ENCODE results near the gene MLST8. TPM values are rescaled to one million over a fixed set of nuclear protein-coding genes. Genes with fewer than 3 reads are reported as not detected.

Gene MLST8
- total RNA-seq, 2 donors from 2014 or later, result 35.6 to 45.0 TPM

- no peaks in the 10 kb centered on the region for H3K9me3 ChIP-seq
- H3K36me3 ChIP-seq, result peaks cover 30% of the 10 kb centered on the region
- H3K4me1 ChIP-seq, result peaks cover 0 to 41% of the 10 kb centered on the region in 2 donors
- no peak overlapping the region for H3K4me3 ChIP-seq
- TF ChIP-seq, protein P1, sequence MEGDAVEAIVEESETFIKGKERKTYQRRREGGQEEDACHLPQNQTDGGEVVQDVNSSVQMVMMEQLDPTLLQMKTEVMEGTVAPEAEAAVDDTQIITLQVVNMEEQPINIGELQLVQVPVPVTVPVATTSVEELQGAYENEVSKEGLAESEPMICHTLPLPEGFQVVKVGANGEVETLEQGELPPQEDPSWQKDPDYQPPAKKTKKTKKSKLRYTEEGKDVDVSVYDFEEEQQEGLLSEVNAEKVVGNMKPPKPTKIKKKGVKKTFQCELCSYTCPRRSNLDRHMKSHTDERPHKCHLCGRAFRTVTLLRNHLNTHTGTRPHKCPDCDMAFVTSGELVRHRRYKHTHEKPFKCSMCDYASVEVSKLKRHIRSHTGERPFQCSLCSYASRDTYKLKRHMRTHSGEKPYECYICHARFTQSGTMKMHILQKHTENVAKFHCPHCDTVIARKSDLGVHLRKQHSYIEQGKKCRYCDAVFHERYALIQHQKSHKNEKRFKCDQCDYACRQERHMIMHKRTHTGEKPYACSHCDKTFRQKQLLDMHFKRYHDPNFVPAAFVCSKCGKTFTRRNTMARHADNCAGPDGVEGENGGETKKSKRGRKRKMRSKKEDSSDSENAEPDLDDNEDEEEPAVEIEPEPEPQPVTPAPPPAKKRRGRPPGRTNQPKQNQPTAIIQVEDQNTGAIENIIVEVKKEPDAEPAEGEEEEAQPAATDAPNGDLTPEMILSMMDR (IDR thresholded peaks at IDR 0.05), result no peak
- DNase-seq (ENCODE audit: low spot score), result no peak
- no peak overlapping the region for H3K27ac ChIP-seq
- H3K27me3 ChIP-seq, result no peaks in the 10 kb centered on the region
Observed at GRCh38 chr16:2209258-2210008, 4.2 kb downstream of the MLST8 start.

DNA sequence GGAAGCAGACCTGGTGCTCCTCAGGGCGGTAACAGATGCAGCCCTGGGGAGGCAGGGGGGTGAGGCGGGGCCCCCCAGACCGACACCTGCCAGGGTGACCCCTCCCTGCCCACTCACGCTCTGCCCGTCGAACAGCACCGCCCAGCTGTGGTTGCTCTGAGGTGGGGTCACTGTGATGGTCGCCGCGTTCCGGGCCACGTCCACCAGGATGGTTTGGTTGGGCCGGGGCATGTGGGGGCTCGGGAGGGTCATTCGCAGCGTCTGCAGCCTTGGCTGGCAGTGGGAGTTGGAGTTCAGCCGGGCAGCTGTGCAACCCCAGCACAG is 4.7 kb downstream of the MLST8 start:
- Histone ChIP-seq H3K9me3 (no peaks in the 10 kb centered on the region), H3K4me3 (no peak overlapping the region), H3K36me3 (peaks cover 30% of the 10 kb centered on the region), H3K27ac (no peak overlapping the region), H3K4me1 (peaks cover 0 to 37% of the 10 kb centered on the region in 2 donors), H3K27me3 (no peaks in the 10 kb centered on the region)
- DNase-seq (ENCODE audit: low spot score), result no peak
- TF ChIP-seq, protein P1 (IDR thresholded peaks at IDR 0.05), result no peak

GRCh38 chr16:2210386-2211365 is 5.4 kb downstream of the MLST8 start, which contains the start of gene BRICD5:
Gene BRICD5, minus strand, starts transcription at chr16:2210863. Its CDS starts 30 bp downstream, at chr16:2210833.
- H3K36me3 ChIP-seq, result peaks cover 30% of the 10 kb centered on the region
- peaks cover 0 to 40% of the 10 kb centered on the region in 2 donors for H3K4me1 ChIP-seq
- H3K27me3 ChIP-seq, result no peaks in the 10 kb centered on the region
- TF ChIP-seq, protein P1 (IDR thresholded peaks at IDR 0.05), result no peak
- H3K9me3 ChIP-seq, result no peaks in the 10 kb centered on the region
- no peak for DNase-seq (ENCODE audit: low spot score)
- peak within 1 kb of the TSS; percentile 85 for H3K27ac ChIP-seq
- H3K4me3 ChIP-seq, result no peak within 1 kb of the TSS

DNA sequence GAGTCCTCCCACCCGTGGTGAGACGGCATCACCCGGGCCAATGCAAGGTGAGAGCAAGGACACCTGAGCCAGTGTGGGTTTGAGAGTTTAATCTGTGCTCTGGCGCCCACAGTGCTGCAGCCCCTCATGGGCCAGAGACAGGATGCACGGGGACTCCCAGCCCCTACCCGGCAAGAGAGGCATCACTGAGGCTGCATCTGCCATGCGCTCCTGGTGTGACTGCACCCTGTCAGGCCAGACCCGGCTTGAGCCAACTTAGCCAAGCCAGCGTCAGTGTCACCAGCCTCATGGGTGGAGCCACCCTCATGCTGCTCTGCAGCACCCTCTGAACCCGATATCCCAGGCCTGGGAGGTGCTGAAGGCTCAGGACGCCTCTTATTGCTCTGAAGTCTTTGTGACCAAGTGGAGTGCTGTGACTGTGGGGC is 6.7 kb downstream of the MLST8 start:
- Histone ChIP-seq H3K4me1 (peaks cover 0 to 32% of the 10 kb centered on the region in 2 donors), H3K9me3 (no peaks in the 10 kb centered on the region), H3K27me3 (no peaks in the 10 kb centered on the region), H3K4me3 (no peak overlapping the region), H3K27ac (peak overlapping the region; percentile 85), H3K36me3 (peaks cover 29% of the 10 kb centered on the region)
- no peak for DNase-seq (ENCODE audit: low spot score)
- TF ChIP-seq, protein P1 (IDR thresholded peaks at IDR 0.05), result no peak

- TF ChIP-seq, protein P1 (IDR thresholded peaks at IDR 0.05), result no peak
- no peak for DNase-seq (ENCODE audit: low spot score)
- H3K27ac ChIP-seq, result peak overlapping the region; percentile 85
Observed at GRCh38 chr16:2212362-2213324, 7.4 kb downstream of the MLST8 start.

More at GRCh38 chr16:2212362-2213324, 7.4 kb downstream of the MLST8 start:
- peak overlapping the region; percentile 60 to 89 for H3K4me3 ChIP-seq
- H3K36me3 ChIP-seq, result peaks cover 23% of the 10 kb centered on the region
- no peaks in the 10 kb centered on the region for H3K27me3 ChIP-seq
- H3K9me3 ChIP-seq, result no peaks in the 10 kb centered on the region
- H3K4me1 ChIP-seq, result peaks cover 0 to 32% of the 10 kb centered on the region in 2 donors
